DOHH2 (cell line): Measurements from ENCODE around the gene TMEM30A.

ENCODE experiments used
- H3F3A ChIP-seq: fragments of 200-600 bp; sonication (generic), shearing (Covaris generic); 2 replicates; pipeline ENCODE4 v1.6.0; 2016; ENCODE audit warnings: antibody characterized with exemption, mild to moderate bottlenecking; ENCODE audit not compliant: control insufficient read depth, insufficient read depth
- H3K27ac ChIP-seq: fragments of 200-600 bp; sonication (generic); 2 replicates; pipeline ENCODE4 v1.5.1; 2014; ENCODE audit warnings: low read depth, mild to moderate bottlenecking, low read length, moderate library complexity
- H3K27me3 ChIP-seq: fragments of 200-600 bp; sonication (generic); 2 replicates; pipeline ENCODE4 v1.6.1; 2014; ENCODE audit warnings: mild to moderate bottlenecking, low read length, mixed read lengths; ENCODE audit not compliant: control insufficient read depth
- H3K36me3 ChIP-seq: fragments of 200-600 bp; sonication (generic); 2 replicates; pipeline ENCODE4 v1.6.1; 2014; ENCODE audit warnings: mild to moderate bottlenecking, low read length, moderate library complexity, mixed read lengths; ENCODE audit not compliant: control insufficient read depth
- H3K4me1 ChIP-seq: fragments of 200-600 bp; sonication (generic); 2 replicates; pipeline ENCODE4 v1.6.1; 2014; ENCODE audit warnings: mild to moderate bottlenecking, low read length, mixed read lengths; ENCODE audit not compliant: control insufficient read depth
- H3K4me2 ChIP-seq: fragments of 200-600 bp; sonication (generic); 2 replicates; pipeline ENCODE4 v1.6.0; 2014; ENCODE audit warnings: mild to moderate bottlenecking, low read length, moderate library complexity
- H3K4me3 ChIP-seq: fragments of 200-600 bp; sonication (generic); 2 replicates; pipeline ENCODE4 v1.5.1; 2014; ENCODE audit warnings: mild to moderate bottlenecking, low read length, mixed read lengths
- H3K79me2 ChIP-seq: fragments of 200-600 bp; sonication (generic); 2 replicates; pipeline ENCODE4 v1.6.1; 2014; ENCODE audit warnings: mild to moderate bottlenecking, low read length, mixed read lengths; ENCODE audit not compliant: control insufficient read depth
- H3K9me2 ChIP-seq: fragments of 200-600 bp; sonication (generic); replicated peaks from 2 replicates; pipeline ENCODE4 v1.6.1; 2014; ENCODE audit warnings: mild to moderate bottlenecking, low read length, mixed read lengths; ENCODE audit not compliant: control insufficient read depth
- H3K9me3 ChIP-seq: fragments of 200-600 bp; sonication (generic); 2 replicates; pipeline ENCODE4 v1.6.1; 2014; ENCODE audit warnings: antibody characterized with exemption, low read length, mixed read lengths; ENCODE audit not compliant: control insufficient read depth, insufficient read depth
- H4K20me1 ChIP-seq: fragments of 200-600 bp; sonication (generic); 2 replicates; pipeline ENCODE4 v1.6.0; 2014; ENCODE audit warnings: low read depth, mild to moderate bottlenecking, antibody characterized with exemption, low read length, moderate library complexity; ENCODE audit not compliant: control insufficient read depth, insufficient read depth
- CTCF ChIP-seq: fragments of 200-600 bp; sonication (generic); IDR thresholded peaks from one replicate; pipeline ENCODE4 v1.5.1; 2014; ENCODE audit warnings: antibody characterized with exemption, mild to moderate bottlenecking, low read depth, low read length; ENCODE audit not compliant: poor library complexity, severe bottlenecking
- EZH2phosphoT487 ChIP-seq: fragments of 200-600 bp; sonication (generic); IDR thresholded peaks from 2 replicates; pipeline ENCODE4 v1.6.1; 2017; ENCODE audit warnings: borderline replicate concordance, mild to moderate bottlenecking, antibody characterized with exemption, low read length, moderate library complexity, mixed read lengths

The TMEM30A gene

GRCh38 chr6:75222261-75222660, 62.3 kb downstream of the TMEM30A start:
- H3K9me3 ChIP-seq = no peaks in the 10 kb centered on the region
- no peaks in the 10 kb centered on the region for H4K20me1 ChIP-seq
- peaks cover 8% of the 10 kb centered on the region; the same call in 1 of the 2 replicates for H3K27me3 ChIP-seq
- H3K4me2 ChIP-seq = no peak overlapping the region
- no peaks in the 10 kb centered on the region for H3F3A ChIP-seq
- H3K4me1 ChIP-seq = peaks cover 7% of the 10 kb centered on the region; the same call in 1 of the 2 replicates
- TF ChIP-seq EZH2phosphoT487 (no peak), CTCF (no peak)
- H3K4me3 ChIP-seq = no peak overlapping the region
- H3K27ac ChIP-seq = no peak overlapping the region
- no peaks in the 10 kb centered on the region for H3K79me2 ChIP-seq
- H3K36me3 ChIP-seq = no peaks in the 10 kb centered on the region
- H3K9me2 ChIP-seq = no peaks in the 10 kb centered on the region

GRCh38 chr6:75221116-75221515, 63.5 kb downstream of the TMEM30A start:
- Histone ChIP-seq H3K27ac (no peak overlapping the region), H3K9me3 (no peaks in the 10 kb centered on the region), H3F3A (no peaks in the 10 kb centered on the region), H3K27me3 (peaks cover 13% of the 10 kb centered on the region), H3K4me2 (no peak overlapping the region), H4K20me1 (no peaks in the 10 kb centered on the region), H3K4me1 (peaks cover 2% of the 10 kb centered on the region; the same call in 1 of the 2 replicates), H3K79me2 (no peaks in the 10 kb centered on the region), H3K4me3 (no peak overlapping the region), H3K36me3 (no peaks in the 10 kb centered on the region), H3K9me2 (no peaks in the 10 kb centered on the region)
- TF ChIP-seq EZH2phosphoT487 (no peak), CTCF (no peak)

GRCh38 chr6:75220357-75220756, 64.2 kb downstream of the TMEM30A start:
- Histone ChIP-seq H3K9me3 (no peaks in the 10 kb centered on the region), H3K27me3 (peaks cover 13% of the 10 kb centered on the region)
- no peak for TF ChIP-seq CTCF
- TF ChIP-seq EZH2phosphoT487 = no peak

More at GRCh38 chr6:75220357-75220756, 64.2 kb downstream of the TMEM30A start:
- Histone ChIP-seq H4K20me1 (no peaks in the 10 kb centered on the region), H3K27ac (no peak overlapping the region), H3K4me1 (no peaks in the 10 kb centered on the region), H3K4me3 (no peak overlapping the region), H3K36me3 (no peaks in the 10 kb centered on the region), H3K79me2 (no peaks in the 10 kb centered on the region), H3K4me2 (no peak overlapping the region), H3F3A (no peaks in the 10 kb centered on the region), H3K9me2 (no peaks in the 10 kb centered on the region)
